ENCODE results near the gene TLN1.

The TLN1 gene

GRCh38 chr9:35741740-35742139 is 9.7 kb upstream of the TLN1 start:
- Histone ChIP-seq H2AFZ (ENCODE audit: low read length) (no peak overlapping the region), H3F3A (ENCODE audit: insufficient read depth, low read length) (no peaks in the 10 kb centered on the region), H3K9ac (ENCODE audit: low read length) (no peak overlapping the region), H3K79me2 (ENCODE audit: insufficient read depth, low read length) (peaks cover 11% of the 10 kb centered on the region), H3K27ac (ENCODE audit: low read depth, low read length, poor library complexity, severe bottlenecking) (no peak overlapping the region), H3K9me3 (ENCODE audit: low read length) (no peaks in the 10 kb centered on the region), H3K4me2 (ENCODE audit: low read length) (no peak overlapping the region), H3K27me3 (ENCODE audit: insufficient read depth, low read length) (no peaks in the 10 kb centered on the region), H3K9me2 (ENCODE audit: low read depth, low read length) (no peaks in the 10 kb centered on the region), H3K4me3 (ENCODE audit: low read depth, low read length, poor library complexity, severe bottlenecking) (no peak overlapping the region), H3K4me1 (ENCODE audit: insufficient read depth, low read length, severe bottlenecking) (peaks cover 14% of the 10 kb centered on the region), H3K36me3 (ENCODE audit: insufficient read depth, low read length) (peaks cover 69% of the 10 kb centered on the region), H4K20me1 (ENCODE audit: insufficient read depth, low read length) (no peaks in the 10 kb centered on the region)
- TF ChIP-seq, protein P1, sequence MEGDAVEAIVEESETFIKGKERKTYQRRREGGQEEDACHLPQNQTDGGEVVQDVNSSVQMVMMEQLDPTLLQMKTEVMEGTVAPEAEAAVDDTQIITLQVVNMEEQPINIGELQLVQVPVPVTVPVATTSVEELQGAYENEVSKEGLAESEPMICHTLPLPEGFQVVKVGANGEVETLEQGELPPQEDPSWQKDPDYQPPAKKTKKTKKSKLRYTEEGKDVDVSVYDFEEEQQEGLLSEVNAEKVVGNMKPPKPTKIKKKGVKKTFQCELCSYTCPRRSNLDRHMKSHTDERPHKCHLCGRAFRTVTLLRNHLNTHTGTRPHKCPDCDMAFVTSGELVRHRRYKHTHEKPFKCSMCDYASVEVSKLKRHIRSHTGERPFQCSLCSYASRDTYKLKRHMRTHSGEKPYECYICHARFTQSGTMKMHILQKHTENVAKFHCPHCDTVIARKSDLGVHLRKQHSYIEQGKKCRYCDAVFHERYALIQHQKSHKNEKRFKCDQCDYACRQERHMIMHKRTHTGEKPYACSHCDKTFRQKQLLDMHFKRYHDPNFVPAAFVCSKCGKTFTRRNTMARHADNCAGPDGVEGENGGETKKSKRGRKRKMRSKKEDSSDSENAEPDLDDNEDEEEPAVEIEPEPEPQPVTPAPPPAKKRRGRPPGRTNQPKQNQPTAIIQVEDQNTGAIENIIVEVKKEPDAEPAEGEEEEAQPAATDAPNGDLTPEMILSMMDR (IDR thresholded peaks at IDR 0.05; ENCODE audit: low read length), result no peak

DNA sequence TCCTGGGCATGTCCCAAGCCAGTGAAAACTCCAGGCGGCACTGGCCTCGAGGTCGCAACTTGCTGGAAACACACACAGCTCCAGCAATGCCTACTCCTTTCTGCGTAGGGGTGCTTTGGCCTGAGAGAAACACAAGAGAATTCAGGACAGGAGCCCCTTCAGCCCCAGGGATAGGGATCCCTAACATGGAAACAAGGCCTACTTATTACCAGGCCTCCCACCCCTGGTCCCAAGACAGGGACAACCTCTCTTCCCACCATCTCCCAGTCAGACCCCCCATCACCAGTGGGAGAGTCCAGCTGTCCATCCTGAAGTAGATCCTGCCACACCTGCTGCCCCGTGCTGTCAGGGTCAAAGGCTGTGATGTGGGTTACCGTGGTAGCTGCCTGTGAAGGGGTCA is 8.2 kb upstream of the TLN1 start:
- Histone ChIP-seq H3K36me3 (ENCODE audit: insufficient read depth, low read length) (peaks cover 83% of the 10 kb centered on the region), H3K9me3 (ENCODE audit: low read length) (no peaks in the 10 kb centered on the region), H3K4me1 (ENCODE audit: insufficient read depth, low read length, severe bottlenecking) (no peaks in the 10 kb centered on the region), H3F3A (ENCODE audit: insufficient read depth, low read length) (no peaks in the 10 kb centered on the region), H2AFZ (ENCODE audit: low read length) (no peak overlapping the region), H3K27ac (ENCODE audit: low read depth, low read length, poor library complexity, severe bottlenecking) (no peak overlapping the region), H3K9me2 (ENCODE audit: low read depth, low read length) (no peaks in the 10 kb centered on the region), H3K4me2 (ENCODE audit: low read length) (no peak overlapping the region), H3K9ac (ENCODE audit: low read length) (no peak overlapping the region), H4K20me1 (ENCODE audit: insufficient read depth, low read length) (no peaks in the 10 kb centered on the region), H3K4me3 (ENCODE audit: low read depth, low read length, poor library complexity, severe bottlenecking) (no peak overlapping the region), H3K79me2 (ENCODE audit: insufficient read depth, low read length) (no peaks in the 10 kb centered on the region), H3K27me3 (ENCODE audit: insufficient read depth, low read length) (no peaks in the 10 kb centered on the region)
- no peak for TF ChIP-seq EZH2 (IDR thresholded peaks at IDR 0.05; ENCODE audit: borderline replicate concordance, low read length)
- TF ChIP-seq, protein P1 (IDR thresholded peaks at IDR 0.05; ENCODE audit: low read length), result no peak

DNA sequence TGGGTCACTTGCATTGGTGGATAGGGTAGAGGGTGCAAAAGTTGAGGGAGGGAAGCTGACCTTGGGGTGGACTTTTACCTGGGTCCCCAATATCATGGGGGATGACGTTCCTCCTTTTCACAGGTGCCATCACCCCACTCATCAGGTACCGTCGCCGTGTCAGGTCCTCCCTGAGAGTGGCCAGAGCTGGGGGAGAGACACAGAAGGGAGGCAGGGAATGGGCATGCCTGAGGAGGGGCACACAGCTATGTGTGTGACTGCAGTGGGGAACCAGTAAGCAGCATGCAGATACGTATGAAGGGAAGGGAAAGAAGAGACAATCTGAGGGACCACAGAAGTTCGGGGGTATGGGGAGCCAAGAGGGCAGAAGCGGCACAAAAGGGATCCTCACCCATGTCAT is 6.9 kb upstream of the TLN1 start:
- TF ChIP-seq EZH2 (IDR thresholded peaks at IDR 0.05; ENCODE audit: borderline replicate concordance, low read length), result no peak
- TF ChIP-seq, protein P1 (IDR thresholded peaks at IDR 0.05; ENCODE audit: low read length), result no peak
- no peaks in the 10 kb centered on the region for H4K20me1 ChIP-seq (ENCODE audit: insufficient read depth, low read length)
- H3K4me3 ChIP-seq (ENCODE audit: low read depth, low read length, poor library complexity, severe bottlenecking), result no peak overlapping the region
- peaks cover 80% of the 10 kb centered on the region for H3K36me3 ChIP-seq (ENCODE audit: insufficient read depth, low read length)
- H3K9me3 ChIP-seq (ENCODE audit: low read length), result no peaks in the 10 kb centered on the region
- H3K4me2 ChIP-seq (ENCODE audit: low read length), result no peak overlapping the region
- H3K27ac ChIP-seq (ENCODE audit: low read depth, low read length, poor library complexity, severe bottlenecking), result no peak overlapping the region
- no peaks in the 10 kb centered on the region for H3K27me3 ChIP-seq (ENCODE audit: insufficient read depth, low read length)
- no peak overlapping the region for H2AFZ ChIP-seq (ENCODE audit: low read length)
- H3K9ac ChIP-seq (ENCODE audit: low read length), result no peak overlapping the region
- H3K4me1 ChIP-seq (ENCODE audit: insufficient read depth, low read length, severe bottlenecking), result peaks cover under 1% of the 10 kb centered on the region
- H3K79me2 ChIP-seq (ENCODE audit: insufficient read depth, low read length), result no peaks in the 10 kb centered on the region
- no peaks in the 10 kb centered on the region for H3K9me2 ChIP-seq (ENCODE audit: low read depth, low read length)
- H3F3A ChIP-seq (ENCODE audit: insufficient read depth, low read length), result no peaks in the 10 kb centered on the region

All from OCI-LY1 (cell line).